CD4-positive, alpha-beta T cell (primary cell): ENCODE measurements around the gene NPIPA8. TPM values are rescaled to one million over a fixed set of nuclear protein-coding genes. Genes with fewer than 3 reads are reported as not detected.
"Not testable (repeated sequence)": the region's sequence is repeated elsewhere in the genome, so short reads cannot be mapped to it uniquely, and the experiment has no call there.

ENCODE experiments used
- ATAC-seq: fragments of 200-7000 bp; cut with Tn5 transposase; one replicate; pipeline ENCODE4 v1.10.0; 2022; ENCODE audit warnings: mild to moderate bottlenecking; ENCODE audit not compliant: poor library complexity
- CTCF ChIA-PET: fragments of 350-600 bp; sonication (Branson Sonifier 250); formaldehyde crosslinking; loops from one replicate; lab custom pipeline; 2021; ENCODE audit warnings: antibody characterized with exemption, inconsistent platforms; lab: Charles Lee
- POLR2A ChIA-PET: fragments of 350-600 bp; sonication (Branson Sonifier 250); formaldehyde crosslinking; loops from one replicate; lab custom pipeline; 2021; ENCODE audit warnings: antibody characterized with exemption, inconsistent platforms; lab: Charles Lee
- DNase-seq, 14 experiments: peaks; one replicate each; pipeline ENCODE4 v3.0.0-alpha.2; 2013 to 2020; ENCODE audit warnings: mixed read lengths in 2 of 14
- H3K27ac ChIP-seq, 2 donors: one replicate each; pipeline versions ENCODE4 v1.5.1 to v1.7.0; 2013; ENCODE audit warnings: low read length in 2 of 2, low read depth in 1 of 2, mild to moderate bottlenecking in 1 of 2
- H3K27me3 ChIP-seq, 2 experiments: 1 replicate in 1 of 2; 2 replicates in 1 of 2; pipeline versions ENCODE4 v1.6.1 to v1.7.0; 2013; ENCODE audit warnings: low read length in 2 of 2, control low read depth in 1 of 2, mild to moderate bottlenecking in 1 of 2, moderate library complexity in 1 of 2; ENCODE audit not compliant: insufficient read depth in 2 of 2, control insufficient read depth in 1 of 2
- H3K36me3 ChIP-seq: one replicate; pipeline ENCODE4 v1.6.1; 2013; ENCODE audit warnings: low read length, control low read depth; ENCODE audit not compliant: insufficient read depth
- H3K4me1 ChIP-seq: one replicate; pipeline ENCODE4 v1.6.1; 2013; ENCODE audit warnings: low read length, control low read depth; ENCODE audit not compliant: insufficient read depth
- H3K4me3 ChIP-seq: one replicate; pipeline ENCODE4 v1.5.1; 2013; ENCODE audit warnings: mild to moderate bottlenecking, low read length, moderate library complexity
- H3K9me3 ChIP-seq, 2 experiments: 1 replicate in 1 of 2; 2 replicates in 1 of 2; pipeline versions ENCODE4 v1.6.1 to v1.7.0; 2013; ENCODE audit warnings: low read length in 2 of 2, mild to moderate bottlenecking in 2 of 2, control low read depth in 1 of 2, moderate library complexity in 1 of 2; ENCODE audit not compliant: control insufficient read depth in 1 of 2, insufficient read depth in 1 of 2
- H3K27ac Mint-ChIP-seq: one replicate; pipeline ENCODE4 v1.8.0; 2020; ENCODE audit warnings: mixed read lengths
- H3K27me3 Mint-ChIP-seq: one replicate; pipeline ENCODE4 v1.8.0; 2021; ENCODE audit warnings: mixed read lengths
- H3K36me3 Mint-ChIP-seq: one replicate; pipeline ENCODE4 v1.8.0; 2021; ENCODE audit warnings: low read depth, mixed read lengths
- H3K4me1 Mint-ChIP-seq: one replicate; pipeline ENCODE4 v1.8.0; 2021; ENCODE audit warnings: low read depth, mixed read lengths
- H3K4me3 Mint-ChIP-seq: one replicate; pipeline ENCODE4 v1.8.0; 2020; ENCODE audit warnings: mild to moderate bottlenecking, mixed read lengths
- H3K9me3 Mint-ChIP-seq: one replicate; pipeline ENCODE4 v1.8.0; 2020; ENCODE audit warnings: mixed read lengths
- intact Hi-C, 2 experiments: fragments of 100-400 bp; cut with DNase I in 1 of 2; cut with micrococcal nuclease in 1 of 2; formaldehyde crosslinking; loops; one replicate each; pipeline versions ENCODE4 v1.15.1 to v1.9.0; 2023 to 2025; cut with DNase I, micrococcal nuclease
- microRNA-seq: library from miRNA; unstranded; fragments of <30 nt; microRNA quantifications from one replicate; pipeline ENCODE4 v1.2.0, GENCODE V29; 2021; ENCODE audit warnings: borderline microRNAs expressed, borderline replicate concordance
- total RNA-seq, 174 experiments: library from RNA in 2 of 174; stranded (reverse) in 2 of 174; gene quantifications; one replicate each; pipeline ENCODE4 v1.2.3 and lab custom pipeline; 2021 to 2026

The NPIPA8 gene
- total RNA-seq, 2 experiments from 2014 or later = 46.8 to 52.2 TPM

DNA sequence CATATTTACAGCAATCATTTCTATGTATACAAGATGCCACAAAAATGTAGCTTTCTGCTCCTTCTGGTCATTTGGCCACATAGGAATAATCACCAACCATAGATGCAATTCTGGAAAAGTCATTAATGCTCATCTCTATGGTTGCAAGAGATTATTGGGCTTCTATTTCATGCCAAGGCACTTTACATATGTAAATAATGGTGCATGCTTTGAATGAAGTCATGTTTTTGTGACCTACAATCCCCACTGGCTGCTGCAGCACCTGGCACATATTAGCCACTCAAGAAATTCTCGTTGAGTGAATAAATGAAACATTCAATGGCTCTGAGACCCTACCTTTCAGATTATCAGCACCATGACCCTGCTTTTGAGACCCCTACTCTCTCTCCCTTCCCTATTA is 50.2 kb downstream of the NPIPA8 start:
- H3K4me3 ChIP-seq, POLR2A ChIA-PET, ATAC-seq, H3K27ac Mint-ChIP-seq, CTCF ChIA-PET, intact Hi-C loops, H3K27ac ChIP-seq, H3K4me3 Mint-ChIP-seq, H3K27me3 ChIP-seq, H3K9me3 Mint-ChIP-seq, H3K4me1 Mint-ChIP-seq, DNase-seq, H3K36me3 ChIP-seq, H3K4me1 ChIP-seq, H3K9me3 ChIP-seq, H3K27me3 Mint-ChIP-seq, H3K36me3 Mint-ChIP-seq: not testable (repeated sequence)

DNA sequence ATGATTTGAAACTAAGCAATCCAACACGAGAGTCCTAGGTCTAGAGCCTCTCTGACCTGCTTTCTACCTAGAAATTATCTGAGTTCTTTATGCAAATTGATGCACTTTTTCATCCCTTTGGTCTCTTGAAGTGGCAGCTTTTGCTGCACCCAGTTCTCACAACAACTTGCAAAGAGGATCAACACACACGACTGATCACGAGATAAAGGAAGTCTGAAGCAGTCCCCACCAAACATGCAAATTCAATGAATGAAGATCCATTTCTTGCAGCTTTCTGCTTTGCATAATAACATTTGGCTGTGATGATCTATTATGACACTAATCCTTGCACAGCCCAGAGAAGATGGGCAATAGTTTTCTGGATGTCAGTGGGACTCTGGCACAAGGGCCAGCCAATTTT is 56.2 kb downstream of the NPIPA8 start:
- H3K36me3 ChIP-seq, H3K36me3 Mint-ChIP-seq, H3K4me1 ChIP-seq, ATAC-seq, H3K9me3 ChIP-seq, H3K4me3 ChIP-seq, H3K4me1 Mint-ChIP-seq, intact Hi-C loops, DNase-seq, H3K27me3 ChIP-seq, H3K27ac Mint-ChIP-seq, H3K27ac ChIP-seq, H3K4me3 Mint-ChIP-seq, H3K27me3 Mint-ChIP-seq, H3K9me3 Mint-ChIP-seq, POLR2A ChIA-PET, CTCF ChIA-PET: not testable (repeated sequence)

DNA sequence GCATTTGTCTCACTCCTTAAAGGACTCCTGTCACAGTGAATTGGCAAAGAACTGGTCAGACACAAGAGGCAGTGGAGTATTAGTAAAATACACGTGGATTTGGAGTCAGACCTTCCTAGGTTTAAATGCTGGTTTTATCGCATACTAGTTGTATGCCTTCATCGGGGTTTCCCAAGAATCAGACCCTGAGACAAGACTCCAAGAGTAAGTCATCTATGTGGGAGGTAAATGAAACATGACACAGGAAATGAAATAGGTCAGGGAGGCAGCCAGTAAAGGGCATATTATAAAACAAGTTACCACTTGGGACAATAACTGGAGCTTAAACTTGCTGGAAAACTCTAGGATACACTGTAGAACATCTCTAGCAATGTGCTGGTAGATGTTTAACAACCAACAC is 59.8 kb downstream of the NPIPA8 start:
- POLR2A ChIA-PET = not testable (repeated sequence)

DNA sequence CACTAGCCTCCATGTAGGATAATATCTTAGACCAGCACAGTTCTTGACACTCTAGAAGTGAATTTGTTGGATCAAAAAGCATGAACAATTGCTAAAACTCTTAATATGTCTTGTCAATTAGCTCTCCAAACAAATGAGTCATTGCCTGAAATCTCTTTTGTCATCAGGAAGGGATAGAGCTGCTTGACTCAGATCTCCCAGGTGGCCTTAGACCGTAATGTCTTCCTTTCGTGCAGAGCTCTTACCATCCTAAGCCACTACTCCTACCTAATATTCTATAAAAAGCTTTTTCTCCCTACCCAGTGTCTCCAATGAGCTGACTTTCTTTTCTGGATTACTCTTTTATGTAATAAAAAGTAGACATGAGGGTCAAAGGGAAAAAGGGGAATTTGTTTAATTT is 66.4 kb downstream of the NPIPA8 start:
- H3K9me3 Mint-ChIP-seq, H3K27me3 ChIP-seq, H3K4me1 ChIP-seq, DNase-seq, H3K4me3 ChIP-seq, POLR2A ChIA-PET, H3K36me3 ChIP-seq, H3K36me3 Mint-ChIP-seq, CTCF ChIA-PET, intact Hi-C loops, H3K27ac Mint-ChIP-seq, H3K27ac ChIP-seq, H3K27me3 Mint-ChIP-seq, ATAC-seq, H3K9me3 ChIP-seq, H3K4me3 Mint-ChIP-seq, H3K4me1 Mint-ChIP-seq: not testable (repeated sequence)

More for the DNA sequence above, 59.8 kb downstream of the NPIPA8 start:
- H3K27me3 Mint-ChIP-seq, intact Hi-C loops, H3K4me1 Mint-ChIP-seq, H3K4me1 ChIP-seq, H3K36me3 Mint-ChIP-seq, ATAC-seq, H3K27me3 ChIP-seq, H3K27ac ChIP-seq, DNase-seq, CTCF ChIA-PET, H3K9me3 Mint-ChIP-seq, H3K9me3 ChIP-seq, H3K36me3 ChIP-seq, H3K4me3 Mint-ChIP-seq, H3K4me3 ChIP-seq, H3K27ac Mint-ChIP-seq: not testable (repeated sequence)

Small RNA genes lying within 50 kb of the gene (microRNA-seq; reads per million reads assigned to microRNA genes)
- gene MIR6511A4 (not detected), gene MIR6770-3 (not detected)

Other genes with a start within 250 kb of the NPIPA8 start
- 10 to 100 TPM; 46.1 to 48.5 TPM for gene NOMO2, start 225.4 kb upstream of the NPIPA8 start, total RNA-seq